ENCODE results near the gene GVQW3. TPM values are rescaled to one million over a fixed set of nuclear protein-coding genes. Genes with fewer than 3 reads are reported as not detected.

Gene GVQW3
- polyA plus RNA-seq, 1 experiment, result 1.7 TPM

- Histone ChIP-seq H3K27me3 (ENCODE audit: control insufficient read depth, insufficient read depth, low read length) (no peaks in the 10 kb centered on the region), H3K9me3 (ENCODE audit: control insufficient read depth, insufficient read depth, low read length) (peaks cover 11% of the 10 kb centered on the region), H3K4me3 (ENCODE audit: low read depth, low read length) (no peak overlapping the region), H3K27ac (ENCODE audit: low read depth, low read length) (no peak overlapping the region)
- ChIA-PET POLR2A (no interaction called here), CTCF (no interaction called here)
- no peak for TF ChIP-seq CTCF (IDR thresholded peaks at IDR 0.05; ENCODE audit: low read depth, low read length)
- DNase-seq (ENCODE audit: low read depth, low spot score), result no peak
Measured at GRCh38 chr11:76337923-76338322, 43.2 kb upstream of the GVQW3 start.

GRCh38 chr11:76339221-76339620 is 41.9 kb upstream of the GVQW3 start:
- ChIA-PET CTCF (no interaction called here), POLR2A (no interaction called here)
- Histone ChIP-seq H3K27me3 (ENCODE audit: control insufficient read depth, insufficient read depth, low read length) (no peaks in the 10 kb centered on the region), H3K27ac (ENCODE audit: low read depth, low read length) (no peak overlapping the region), H3K4me3 (ENCODE audit: low read depth, low read length) (no peak overlapping the region), H3K9me3 (ENCODE audit: control insufficient read depth, insufficient read depth, low read length) (peaks cover 8% of the 10 kb centered on the region)
- TF ChIP-seq CTCF (IDR thresholded peaks at IDR 0.05; ENCODE audit: low read depth, low read length), result no peak
- DNase-seq (ENCODE audit: low read depth, low spot score), result no peak

- TF ChIP-seq CTCF (IDR thresholded peaks at IDR 0.05; ENCODE audit: low read depth, low read length), result no peak
- no peak for DNase-seq (ENCODE audit: low read depth, low spot score)
- Histone ChIP-seq H3K9me3 (ENCODE audit: control insufficient read depth, insufficient read depth, low read length) (no peaks in the 10 kb centered on the region), H3K27me3 (ENCODE audit: control insufficient read depth, insufficient read depth, low read length) (no peaks in the 10 kb centered on the region), H3K4me3 (ENCODE audit: low read depth, low read length) (no peak overlapping the region), H3K27ac (ENCODE audit: low read depth, low read length) (no peak overlapping the region)
- CTCF ChIA-PET, result no interaction called here
- POLR2A ChIA-PET, result no interaction called here
Measured at GRCh38 chr11:76347466-76347865, 33.7 kb upstream of the GVQW3 start.

GRCh38 chr11:76348348-76348747 is 32.8 kb upstream of the GVQW3 start:
- Histone ChIP-seq H3K27ac (ENCODE audit: low read depth, low read length) (no peak overlapping the region), H3K4me3 (ENCODE audit: low read depth, low read length) (no peak overlapping the region), H3K27me3 (ENCODE audit: control insufficient read depth, insufficient read depth, low read length) (no peaks in the 10 kb centered on the region), H3K9me3 (ENCODE audit: control insufficient read depth, insufficient read depth, low read length) (no peaks in the 10 kb centered on the region)
- CTCF ChIA-PET, result no interaction called here
- no peak for DNase-seq (ENCODE audit: low read depth, low spot score)
- TF ChIP-seq CTCF (IDR thresholded peaks at IDR 0.05; ENCODE audit: low read depth, low read length), result no peak
- POLR2A ChIA-PET, result no interaction called here

DNA sequence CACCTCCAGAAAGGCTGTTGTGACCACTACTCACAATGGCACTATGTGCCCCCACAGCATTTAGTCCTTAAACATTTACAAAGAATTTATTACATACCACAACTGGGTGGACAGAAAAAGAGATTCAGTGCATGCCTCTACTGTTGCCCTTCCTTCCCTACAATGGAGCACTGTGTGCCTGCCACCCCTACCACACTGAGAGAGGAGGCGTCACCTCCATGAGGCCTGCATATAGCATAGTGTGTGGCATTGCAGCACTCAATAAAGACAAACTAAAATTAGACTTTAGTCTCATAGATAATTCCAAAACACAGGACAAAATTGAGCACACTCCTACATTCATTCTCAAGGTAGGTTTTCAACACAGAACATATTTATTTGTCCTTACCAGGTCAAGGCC is 26.0 kb upstream of the GVQW3 start:
- ChIA-PET CTCF (no interaction called here), POLR2A (no interaction called here)
- no peak overlapping the region for H3K27ac ChIP-seq (ENCODE audit: low read depth, low read length)
- no peak overlapping the region for H3K4me3 ChIP-seq (ENCODE audit: low read depth, low read length)
- H3K9me3 ChIP-seq (ENCODE audit: control insufficient read depth, insufficient read depth, low read length), result no peaks in the 10 kb centered on the region
- no peak for TF ChIP-seq CTCF (IDR thresholded peaks at IDR 0.05; ENCODE audit: low read depth, low read length)
- no peak for DNase-seq (ENCODE audit: low read depth, low spot score)
- no peaks in the 10 kb centered on the region for H3K27me3 ChIP-seq (ENCODE audit: control insufficient read depth, insufficient read depth, low read length)
